Upper lobe of left lung (tissue), 6 donors: ENCODE data around the gene POMC. TPM values are rescaled to one million over a fixed set of nuclear protein-coding genes. Genes with fewer than 3 reads are reported as not detected.
"Not testable (repeated sequence)": the region's sequence is repeated elsewhere in the genome, so short reads cannot be mapped to it uniquely, and the experiment has no call there.

ENCODE experiments used
- ATAC-seq, 2 donors: fragments of 200-7000 bp; cut with Tn5 transposase; one replicate each; pipeline ENCODE4 v1.9.1; 2022; ENCODE audit warnings: mild to moderate bottlenecking in 2 of 2, moderate library complexity in 2 of 2; ENCODE audit not compliant: low FRiP score in 2 of 2
- DNase-seq, 2 donors: peaks; one replicate each; pipeline ENCODE4 v3.0.0-alpha.2; 2019 to 2020
- H3K27ac ChIP-seq, 4 donors: fragments of 200-600 bp; sonication (generic); one replicate each; pipeline ENCODE4 v1.5.1; 2016 to 2019
- H3K27me3 ChIP-seq, 4 donors: fragments of 200-600 bp; sonication (generic); one replicate each; pipeline ENCODE4 v1.5.1; 2017 to 2019
- H3K36me3 ChIP-seq, 4 donors: fragments of 200-600 bp; sonication (generic); one replicate each; pipeline ENCODE4 v1.5.1; 2016 to 2019
- H3K4me1 ChIP-seq, 4 donors: fragments of 200-600 bp; sonication (generic); one replicate each; pipeline ENCODE4 v1.5.1; 2018 to 2019
- H3K4me3 ChIP-seq, 4 donors: fragments of 200-600 bp; sonication (generic); one replicate each; pipeline ENCODE4 v1.5.1; 2017 to 2019; ENCODE audit warnings: mild to moderate bottlenecking in 2 of 4, moderate library complexity in 1 of 4
- H3K9me3 ChIP-seq, 4 donors: fragments of 200-600 bp; sonication (generic); one replicate each; pipeline ENCODE4 v1.5.1; 2018 to 2019
- CTCF ChIP-seq, 6 experiments: fragments of 450-650 bp in 4 of 6; fragments of 200-600 bp in 2 of 6; sonication (generic) in 2 of 6; IDR thresholded peaks; one replicate each; pipeline ENCODE4 v1.5.1; 2016 to 2019; ENCODE audit warnings: antibody characterized with exemption in 6 of 6
- EP300 ChIP-seq, 4 donors: sonication (generic); formaldehyde crosslinking; IDR thresholded peaks; one replicate each; pipeline ENCODE4 v1.5.1; 2017; ENCODE audit warnings: antibody characterized with exemption in 4 of 4, control low read depth in 2 of 4
- POLR2A ChIP-seq, 4 donors: fragments of 450-650 bp; IDR thresholded peaks; one replicate each; pipeline ENCODE4 v1.5.1; 2016 to 2017; ENCODE audit warnings: antibody characterized with exemption in 4 of 4, mild to moderate bottlenecking in 2 of 4
- POLR2AphosphoS5 ChIP-seq, 2 donors: sonication (generic); formaldehyde crosslinking; IDR thresholded peaks; one replicate each; pipeline ENCODE4 v1.5.1; 2017; ENCODE audit warnings: antibody characterized with exemption in 2 of 2
- WGBS, 2 donors: methylation state at CpG; one replicate each; pipeline ENCODE4 v1.1.5; 2017 to 2018; 5-methylcytosine and 5-hydroxymethylcytosine counted together
- total RNA-seq, 6 donors: library from RNA; depleted of rRNA in 4 of 6; stranded (reverse); fragments of >200 nt in 4 of 6; gene quantifications; one replicate each; pipeline versions ENCODE4 v1.1.0 to v1.2.1, GENCODE V29; 2016 to 2021
- donor health status: DM: no; HTN: no; CAD: no; lungs with moderate emphysema.
- donor health status: DM: no; HTN: yes; CAD: no; lungs with severe emphysema.

The POMC gene
- total RNA-seq, 6 donors from 2014 or later: 2.4 to 11.5 (median 5.6) TPM

DNA sequence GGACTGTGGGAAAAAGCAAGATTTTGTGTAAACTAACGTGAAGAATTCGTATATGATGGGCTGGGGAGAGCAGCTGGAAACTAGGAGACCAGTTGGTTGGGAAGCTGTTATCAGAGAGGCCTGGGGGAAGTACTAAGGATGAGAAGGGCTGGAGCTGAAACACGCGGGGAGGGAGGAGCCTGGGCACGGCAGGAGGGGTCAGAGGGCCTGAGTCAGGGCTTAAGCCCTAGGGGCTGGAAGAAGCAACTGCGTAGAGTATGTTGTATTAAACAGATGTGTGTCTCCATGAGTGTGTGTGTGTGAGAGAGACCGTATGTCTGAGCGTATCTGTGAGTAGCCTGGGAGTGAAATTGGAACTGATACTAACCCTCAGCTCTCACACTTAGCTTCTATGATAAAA is 8.4 kb downstream of the POMC start:
- ATAC-seq (no peak), DNase-seq (no peak)
- H3K36me3 ChIP-seq: no peaks in the 10 kb centered on the region
- no peak overlapping the region for H3K4me3 ChIP-seq
- H3K4me1 ChIP-seq: peaks cover 0 to 5% (median 0%) of the 10 kb centered on the region in 4 donors
- H3K27ac ChIP-seq: no peak overlapping the region
- no peaks in the 10 kb centered on the region for H3K27me3 ChIP-seq
- WGBS, 2 donors: 75 to 85% methylated on average over 8 of the region's 8 CpGs
- no peaks in the 10 kb centered on the region for H3K9me3 ChIP-seq
- TF ChIP-seq POLR2A (IDR thresholded peaks at IDR 0.05): no peak

- DNase-seq: no peak
- ATAC-seq: no peak
- Histone ChIP-seq H3K27me3 (no peaks in the 10 kb centered on the region), H3K9me3 (no peaks in the 10 kb centered on the region), H3K27ac (no peak overlapping the region), H3K4me3 (no peak overlapping the region), H3K4me1 (peaks cover 0 to 5% (median 0%) of the 10 kb centered on the region in 4 donors), H3K36me3 (no peaks in the 10 kb centered on the region)
- WGBS, 2 donors: 95 to 98% methylated on average over 9 to 11 of the region's 11 CpGs
- TF ChIP-seq POLR2A (IDR thresholded peaks at IDR 0.05) (no peak), CTCF (IDR thresholded peaks at IDR 0.05) (no peak), POLR2AphosphoS5 (IDR thresholded peaks at IDR 0.05) (no peak)
Observed at GRCh38 chr2:25158096-25158852, 10.1 kb downstream of the POMC start.

DNA sequence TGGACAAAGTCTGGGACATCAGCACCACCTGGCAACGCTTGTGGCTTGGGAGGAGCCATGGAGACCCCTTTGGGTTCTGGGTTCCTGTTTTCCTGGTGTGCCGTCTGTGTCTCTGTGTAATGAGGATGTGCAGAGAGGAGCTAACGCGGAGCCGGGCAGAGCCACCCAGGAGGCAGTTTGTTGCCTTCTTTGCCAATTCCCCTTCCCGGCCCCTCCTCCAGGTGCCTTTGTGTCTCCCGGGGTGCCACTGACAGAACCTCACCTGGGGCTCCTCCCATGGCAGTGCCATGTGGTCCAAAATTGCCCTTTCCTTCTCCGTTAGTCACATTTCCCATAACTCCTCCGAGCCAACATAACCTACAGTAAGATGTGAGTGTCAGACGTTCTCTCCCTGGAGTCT is 13.0 kb downstream of the POMC start:
- 79 to 94% methylated on average over 8 to 10 of the region's 10 CpGs for WGBS, 2 donors
- no peak for DNase-seq
- no peaks in the 10 kb centered on the region for H3K9me3 ChIP-seq
- no peak overlapping the region for H3K4me3 ChIP-seq
- no peaks in the 10 kb centered on the region for H3K27me3 ChIP-seq
- no peaks in the 10 kb centered on the region for H3K36me3 ChIP-seq
- ATAC-seq: no peak
- no peak for TF ChIP-seq POLR2AphosphoS5 (IDR thresholded peaks at IDR 0.05)
- no peak for TF ChIP-seq CTCF (IDR thresholded peaks at IDR 0.05)
- no peak for TF ChIP-seq EP300 (IDR thresholded peaks at IDR 0.05)
- H3K4me1 ChIP-seq: no peaks in the 10 kb centered on the region
- H3K27ac ChIP-seq: no peak overlapping the region

- peak in 1 of 2 donors; percentile 38 for ATAC-seq
Observed at GRCh38 chr2:25151718-25152117, 16.7 kb downstream of the POMC start.

DNA sequence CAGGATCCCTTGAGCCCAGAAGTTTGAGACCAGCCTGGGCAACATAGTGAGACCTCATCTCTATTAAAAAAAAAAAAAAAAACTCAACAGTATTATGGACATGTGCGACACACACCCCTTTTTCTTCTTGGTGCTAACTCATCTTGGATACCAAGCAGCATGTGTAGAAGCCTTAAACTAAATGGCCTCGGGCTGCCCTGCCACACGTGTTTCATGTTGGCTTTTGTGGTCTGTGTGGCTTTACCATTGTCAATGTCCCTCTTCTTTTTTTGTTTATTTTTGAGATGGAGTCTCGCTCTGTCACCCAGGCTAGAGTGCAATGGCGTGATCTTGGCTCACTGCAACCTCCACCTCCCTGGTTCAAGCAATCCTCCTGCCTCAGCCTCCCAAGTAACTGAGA is 17.4 kb downstream of the POMC start:
- not testable (repeated sequence) for ATAC-seq, H3K4me1 ChIP-seq, H3K36me3 ChIP-seq, H3K27me3 ChIP-seq, H3K9me3 ChIP-seq, DNase-seq, H3K27ac ChIP-seq, H3K4me3 ChIP-seq
- 88 to 90% methylated on average over 5 of the region's 5 CpGs for WGBS, 2 donors

More at GRCh38 chr2:25151718-25152117, 16.7 kb downstream of the POMC start:
- Histone ChIP-seq H3K27ac (no peak overlapping the region), H3K4me1 (no peaks in the 10 kb centered on the region), H3K36me3 (no peaks in the 10 kb centered on the region), H3K4me3 (no peak overlapping the region), H3K27me3 (no peaks in the 10 kb centered on the region), H3K9me3 (no peaks in the 10 kb centered on the region)
- WGBS, 2 donors: 92 to 95% methylated on average over 12 of the region's 12 CpGs
- DNase-seq: peak in 1 of 2 donors; percentile 60
- no peak for TF ChIP-seq CTCF (IDR thresholded peaks at IDR 0.05)
- TF ChIP-seq POLR2AphosphoS5 (IDR thresholded peaks at IDR 0.05): no peak
- no peak for TF ChIP-seq POLR2A (IDR thresholded peaks at IDR 0.05)
- no peak for TF ChIP-seq EP300 (IDR thresholded peaks at IDR 0.05)

- WGBS, 2 donors: 98% methylated on average over 5 to 6 of the region's 6 CpGs
- TF ChIP-seq CTCF (IDR thresholded peaks at IDR 0.05) (no peak), POLR2AphosphoS5 (IDR thresholded peaks at IDR 0.05) (no peak), EP300 (IDR thresholded peaks at IDR 0.05) (no peak), POLR2A (IDR thresholded peaks at IDR 0.05) (no peak)
- Histone ChIP-seq H3K36me3 (no peaks in the 10 kb centered on the region), H3K27ac (no peak overlapping the region), H3K27me3 (no peaks in the 10 kb centered on the region), H3K9me3 (no peaks in the 10 kb centered on the region), H3K4me1 (no peaks in the 10 kb centered on the region), H3K4me3 (no peak overlapping the region)
- ATAC-seq (no peak), DNase-seq (no peak)
Observed at GRCh38 chr2:25149646-25150045, 18.7 kb downstream of the POMC start.
